ENCODE measurements around the gene SNRK. TPM values are rescaled to one million over a fixed set of nuclear protein-coding genes. Genes with fewer than 3 reads are reported as not detected.

The SNRK gene
- total RNA-seq, 1 experiment from 2014 or later, result 7.3 TPM

- Histone ChIP-seq H3K27me3 (replicated peaks; ENCODE audit: insufficient read depth, low read depth, low read length, poor library complexity) (no peaks in the 10 kb centered on the region), H3K4me3 (ENCODE audit: low read depth, low read length, poor library complexity, severe bottlenecking) (no peak overlapping the region), H3K27ac (ENCODE audit: low read depth, low read length, poor library complexity, severe bottlenecking) (no peak overlapping the region), H3K4me1 (ENCODE audit: insufficient read depth, low read length, poor library complexity, severe bottlenecking) (no peaks in the 10 kb centered on the region), H3K9me3 (ENCODE audit: low read depth, low read length, poor library complexity, severe bottlenecking) (no peaks in the 10 kb centered on the region), H3K36me3 (ENCODE audit: insufficient read depth, low read length, poor library complexity, severe bottlenecking) (peaks cover 3% of the 10 kb centered on the region)
- intact Hi-C loops (cut with micrococcal nuclease; ENCODE audit: unreplicated experiment), result no loop called here
- DNase-seq (ENCODE audit: low spot score), result no peak
- BruUV-seq (replicated peaks), result no TSS peak
- ChIA-PET POLR2A (ENCODE audit: low non-redundant PET) (no interaction called here), CTCF (no interaction called here)
- TF ChIP-seq EZH2 (IDR thresholded peaks at IDR 0.05; ENCODE audit: borderline replicate concordance, low read depth, low read length, poor library complexity, severe bottlenecking), result no peak
- TF ChIP-seq, protein P1, sequence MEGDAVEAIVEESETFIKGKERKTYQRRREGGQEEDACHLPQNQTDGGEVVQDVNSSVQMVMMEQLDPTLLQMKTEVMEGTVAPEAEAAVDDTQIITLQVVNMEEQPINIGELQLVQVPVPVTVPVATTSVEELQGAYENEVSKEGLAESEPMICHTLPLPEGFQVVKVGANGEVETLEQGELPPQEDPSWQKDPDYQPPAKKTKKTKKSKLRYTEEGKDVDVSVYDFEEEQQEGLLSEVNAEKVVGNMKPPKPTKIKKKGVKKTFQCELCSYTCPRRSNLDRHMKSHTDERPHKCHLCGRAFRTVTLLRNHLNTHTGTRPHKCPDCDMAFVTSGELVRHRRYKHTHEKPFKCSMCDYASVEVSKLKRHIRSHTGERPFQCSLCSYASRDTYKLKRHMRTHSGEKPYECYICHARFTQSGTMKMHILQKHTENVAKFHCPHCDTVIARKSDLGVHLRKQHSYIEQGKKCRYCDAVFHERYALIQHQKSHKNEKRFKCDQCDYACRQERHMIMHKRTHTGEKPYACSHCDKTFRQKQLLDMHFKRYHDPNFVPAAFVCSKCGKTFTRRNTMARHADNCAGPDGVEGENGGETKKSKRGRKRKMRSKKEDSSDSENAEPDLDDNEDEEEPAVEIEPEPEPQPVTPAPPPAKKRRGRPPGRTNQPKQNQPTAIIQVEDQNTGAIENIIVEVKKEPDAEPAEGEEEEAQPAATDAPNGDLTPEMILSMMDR (conservative IDR thresholded peaks at IDR 0.05; ENCODE audit: low read depth, low read length), result no peak
Measured at GRCh38 chr3:43343815-43344214, 57.5 kb downstream of the SNRK start.

GRCh38 chr3:43344520-43344919, 58.2 kb downstream of the SNRK start:
- H3K36me3 ChIP-seq (ENCODE audit: insufficient read depth, low read length, poor library complexity, severe bottlenecking), result no peaks in the 10 kb centered on the region
- ChIA-PET POLR2A (ENCODE audit: low non-redundant PET) (no interaction called here), CTCF (no interaction called here)
- no TSS peak for BruUV-seq (replicated peaks)
- intact Hi-C loops (cut with micrococcal nuclease; ENCODE audit: unreplicated experiment), result no loop called here
- no peaks in the 10 kb centered on the region for H3K4me1 ChIP-seq (ENCODE audit: insufficient read depth, low read length, poor library complexity, severe bottlenecking)
- H3K4me3 ChIP-seq (ENCODE audit: low read depth, low read length, poor library complexity, severe bottlenecking), result no peak overlapping the region
- H3K27ac ChIP-seq (ENCODE audit: low read depth, low read length, poor library complexity, severe bottlenecking), result no peak overlapping the region
- H3K27me3 ChIP-seq (replicated peaks; ENCODE audit: insufficient read depth, low read depth, low read length, poor library complexity), result no peaks in the 10 kb centered on the region
- H3K9me3 ChIP-seq (ENCODE audit: low read depth, low read length, poor library complexity, severe bottlenecking), result no peaks in the 10 kb centered on the region
- TF ChIP-seq, protein P1 (conservative IDR thresholded peaks at IDR 0.05; ENCODE audit: low read depth, low read length), result no peak
- no peak for TF ChIP-seq EZH2 (IDR thresholded peaks at IDR 0.05; ENCODE audit: borderline replicate concordance, low read depth, low read length, poor library complexity, severe bottlenecking)
- DNase-seq (ENCODE audit: low spot score), result no peak

DNA sequence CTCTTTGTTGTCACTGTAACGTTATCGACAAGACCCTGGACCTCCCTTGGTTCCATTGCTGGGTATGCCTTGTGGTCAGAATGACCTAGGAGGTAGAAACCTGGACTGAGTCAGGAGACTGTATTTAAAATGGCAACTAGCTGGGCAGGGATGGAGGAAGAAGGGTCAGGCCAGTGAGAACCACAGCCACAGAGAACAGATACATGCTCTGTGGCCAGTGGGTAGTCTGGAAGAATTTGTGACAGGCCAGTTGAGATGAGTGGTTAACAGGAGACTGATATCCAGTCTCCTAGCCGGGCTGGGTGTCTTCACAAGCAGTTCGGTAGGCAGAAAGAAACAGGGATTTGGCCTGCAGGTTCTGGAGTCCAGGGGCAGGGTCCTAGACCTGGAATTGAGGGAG, 58.9 kb downstream of the SNRK start:
- no peaks in the 10 kb centered on the region for H3K4me1 ChIP-seq (ENCODE audit: insufficient read depth, low read length, poor library complexity, severe bottlenecking)
- H3K4me3 ChIP-seq (ENCODE audit: low read depth, low read length, poor library complexity, severe bottlenecking), result no peak overlapping the region
- H3K9me3 ChIP-seq (ENCODE audit: low read depth, low read length, poor library complexity, severe bottlenecking), result no peaks in the 10 kb centered on the region
- H3K36me3 ChIP-seq (ENCODE audit: insufficient read depth, low read length, poor library complexity, severe bottlenecking), result no peaks in the 10 kb centered on the region
- no peak for DNase-seq (ENCODE audit: low spot score)
- H3K27me3 ChIP-seq (replicated peaks; ENCODE audit: insufficient read depth, low read depth, low read length, poor library complexity), result no peaks in the 10 kb centered on the region
- CTCF ChIA-PET, result no interaction called here
- TF ChIP-seq, protein P1 (conservative IDR thresholded peaks at IDR 0.05; ENCODE audit: low read depth, low read length), result no peak
- TF ChIP-seq EZH2 (IDR thresholded peaks at IDR 0.05; ENCODE audit: borderline replicate concordance, low read depth, low read length, poor library complexity, severe bottlenecking), result no peak
- intact Hi-C loops (cut with micrococcal nuclease; ENCODE audit: unreplicated experiment), result no loop called here
- no peak overlapping the region for H3K27ac ChIP-seq (ENCODE audit: low read depth, low read length, poor library complexity, severe bottlenecking)
- POLR2A ChIA-PET (ENCODE audit: low non-redundant PET), result no interaction called here
- BruUV-seq (replicated peaks), result no TSS peak

Data from A673 (cell line).